Epithelial cell of proximal tubule (primary cell): Measurements from ENCODE around the gene DAZAP2. TPM values are rescaled to one million over a fixed set of nuclear protein-coding genes. Genes with fewer than 3 reads are reported as not detected.
"Not testable (repeated sequence)": the region's sequence is repeated elsewhere in the genome, so short reads cannot be mapped to it uniquely, and the experiment has no call there.

ENCODE experiments used
- DNase-seq: peaks from one replicate; pipeline ENCODE4 v3.0.0-alpha.2; 2011; ENCODE audit warnings: low read depth
- H3K4me3 ChIP-seq: 2 replicates; pipeline ENCODE4 v1.5.1; 2011; ENCODE audit warnings: low read depth, mild to moderate bottlenecking, low read length
- CTCF ChIP-seq: conservative IDR thresholded peaks from 2 replicates; pipeline ENCODE4 v1.5.1; 2012; ENCODE audit warnings: low read depth, mild to moderate bottlenecking, low read length
- total RNA-seq: library from RNA; depleted of rRNA; stranded (reverse); fragments of >200 nt; gene quantifications from 2 replicates; pipeline ENCODE4 v1.2.3, GENCODE V29; 2015

The DAZAP2 gene
- total RNA-seq, 1 donor from 2014 or later, result 196 TPM

- TF ChIP-seq CTCF, result no peak
- DNase-seq, result no peak
- no peak overlapping the region for H3K4me3 ChIP-seq
Measured at GRCh38 chr12:51281202-51281924, 42.7 kb downstream of the DAZAP2 start.

GRCh38 chr12:51285843-51286242 is 47.2 kb downstream of the DAZAP2 start:
- no peak overlapping the region for H3K4me3 ChIP-seq
- no peak for DNase-seq
- no peak for TF ChIP-seq CTCF

DNA sequence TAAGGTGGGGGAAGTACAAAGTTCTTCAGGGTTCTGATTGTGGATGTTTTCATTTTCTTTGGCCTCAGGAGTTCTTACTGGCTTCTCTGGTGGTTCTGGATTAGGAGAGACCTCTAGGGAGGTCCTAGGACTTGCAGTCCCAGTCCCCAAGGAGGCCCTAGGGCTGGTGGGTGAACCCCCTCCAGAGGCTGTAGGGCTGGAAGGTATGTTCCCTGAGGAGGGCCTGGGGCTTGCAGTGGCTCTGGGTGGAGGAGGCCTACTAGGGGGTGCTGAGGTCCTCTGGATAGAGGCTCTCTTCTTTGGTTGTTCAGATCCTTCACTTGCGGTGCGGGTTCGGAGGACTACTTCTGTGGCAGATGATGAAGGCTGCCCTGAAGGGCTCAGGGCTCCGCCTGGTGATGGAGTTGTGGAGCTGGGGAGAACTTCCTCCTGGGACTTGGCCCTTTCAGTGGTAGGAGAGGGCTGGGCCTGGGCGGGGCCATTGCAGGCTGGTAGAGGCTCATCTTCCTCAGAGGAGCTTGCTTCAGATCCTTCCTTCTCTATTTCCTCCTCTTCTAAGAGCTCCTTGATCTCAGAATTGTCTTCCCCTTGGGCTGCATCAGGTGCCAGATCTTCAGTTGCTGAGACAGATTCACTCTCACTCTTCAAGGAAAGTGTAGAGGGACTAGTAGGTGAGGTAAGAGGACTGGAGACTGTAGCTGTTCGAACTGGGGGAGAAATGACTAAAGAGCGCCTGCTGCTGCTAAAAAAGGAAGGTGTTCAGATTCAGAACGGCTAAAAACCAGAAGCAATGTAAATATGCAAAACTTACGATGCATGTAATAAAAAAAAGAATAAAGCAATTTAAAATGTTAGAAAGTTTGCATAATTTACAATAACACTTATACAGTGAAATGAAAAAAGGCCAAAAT is 53.2 kb downstream of the DAZAP2 start:
- not testable (repeated sequence) for H3K4me3 ChIP-seq, DNase-seq

Other genes with a start within 250 kb of the DAZAP2 start
- 34.6 and 43.7 TPM in 2 replicates for gene SLC11A2, start 212.4 kb upstream of the DAZAP2 start, total RNA-seq
- gene LETMD1, start 190.5 kb upstream of the DAZAP2 start, total RNA-seq, result 20.3 and 29.2 TPM in 2 replicates
- 18.4 and 25.1 TPM in 2 replicates for gene CSRNP2, start 155.2 kb upstream of the DAZAP2 start, total RNA-seq
- gene TFCP2, start 65.7 kb upstream of the DAZAP2 start, total RNA-seq, result 9.2 and 12.5 TPM in 2 replicates
- gene POU6F1, start 20.8 kb upstream of the DAZAP2 start, total RNA-seq, result 4.6 and 9.2 TPM in 2 replicates
- gene SMAGP, start 31.6 kb downstream of the DAZAP2 start, total RNA-seq, result 29.3 and 42.2 TPM in 2 replicates
- not detected in 2 replicates for gene BIN2, start 85.3 kb downstream of the DAZAP2 start, total RNA-seq
- not detected in 2 replicates for gene CELA1, start 107.9 kb downstream of the DAZAP2 start, total RNA-seq
- gene GALNT6, start 152.6 kb downstream of the DAZAP2 start, total RNA-seq, result 32.4 and 72.7 TPM in 2 replicates
- 0.86 and 1.1 TPM in 2 replicates for gene SLC4A8, start 186.0 kb downstream of the DAZAP2 start, total RNA-seq